HUDEP-2 (cell line): Measurements from ENCODE around the gene UPP1.

Experiments used
- DNase-seq, 76 experiments: peaks; one replicate each; lab custom pipeline; 2025; ENCODE audit not compliant: unreplicated experiment in 76 of 76; lab: John Stamatoyannopoulos, UW

UPP1 gene

GRCh38 chr7:48084727-48085432 lies 4.2 kb upstream of the UPP1 start:
- peak in 53 of 76 experiments; percentile 2 to 73 (median 33) for DNase-seq

GRCh38 chr7:48085433-48085791 lies 3.7 kb upstream of the UPP1 start:
- no peak for DNase-seq

- DNase-seq = no peak
These were observed 3.1 kb upstream of the UPP1 start for GRCh38 chr7:48085942-48086341.

GRCh38 chr7:48087349-48087748 lies 1.7 kb upstream of the UPP1 start:
- no peak for DNase-seq

GRCh38 chr7:48088559-48089045 lies 463 bp upstream of the UPP1 start:
- peak in 26 of 76 experiments; percentile 4 to 61 (median 26) for DNase-seq

GRCh38 chr7:48090095-48090805 lies 1.2 kb downstream of the UPP1 start:
- no peak for DNase-seq

GRCh38 chr7:48091506-48092433 lies 2.7 kb downstream of the UPP1 start:
- no peak for DNase-seq

- no peak for DNase-seq
These were observed 5.8 kb downstream of the UPP1 start for GRCh38 chr7:48094861-48095293.

- no peak for DNase-seq
These were observed 7.2 kb downstream of the UPP1 start for GRCh38 chr7:48096273-48096672.

GRCh38 chr7:48097521-48098231 lies 8.6 kb downstream of the UPP1 start:
- no peak for DNase-seq

- no peak for DNase-seq
These were observed 9.8 kb downstream of the UPP1 start for GRCh38 chr7:48098846-48099245.

- DNase-seq = no peak
These were observed 10.7 kb downstream of the UPP1 start for GRCh38 chr7:48099781-48100180.

GRCh38 chr7:48101352-48101751 lies 12.3 kb downstream of the UPP1 start:
- DNase-seq = no peak

- DNase-seq = no peak
These were observed 12.9 kb downstream of the UPP1 start for GRCh38 chr7:48101968-48102367.

- DNase-seq = no peak
These were observed 13.5 kb downstream of the UPP1 start for GRCh38 chr7:48102530-48102929.

GRCh38 chr7:48105045-48105444 lies 16.0 kb downstream of the UPP1 start:
- DNase-seq = no peak

GRCh38 chr7:48106906-48107659 lies 18.0 kb downstream of the UPP1 start:
- no peak for DNase-seq

- no peak for DNase-seq
These were observed 18.9 kb downstream of the UPP1 start for GRCh38 chr7:48107926-48108472.
